ENCODE results near the gene LINC01488. TPM values are rescaled to one million over a fixed set of nuclear protein-coding genes. Genes with fewer than 3 reads are reported as not detected.

Gene LINC01488
- total RNA-seq, 1 donor from 2014 or later = not detected

GRCh38 chr11:69495441-69496201 lies 14.2 kb downstream of the LINC01488 start:
- H3K9me3 Mint-ChIP-seq (ENCODE audit: unreplicated experiment) = peaks cover 7% of the 10 kb centered on the region
- peaks cover 31% of the 10 kb centered on the region for H3K27me3 Mint-ChIP-seq (ENCODE audit: low read depth, unreplicated experiment)
- H3K27ac ChIP-seq (ENCODE audit: low read depth, low read length) = no peak overlapping the region
- no peaks in the 10 kb centered on the region for H3K36me3 ChIP-seq (ENCODE audit: insufficient read depth, low read length)
- H3K9ac ChIP-seq (ENCODE audit: low read length) = no peak overlapping the region
- H3K36me3 Mint-ChIP-seq (ENCODE audit: low read depth, unreplicated experiment) = peaks cover 3% of the 10 kb centered on the region
- H3K9me3 ChIP-seq (ENCODE audit: insufficient read depth, low read depth, low read length) = no peaks in the 10 kb centered on the region
- peaks cover 24% of the 10 kb centered on the region for H3K4me1 ChIP-seq (ENCODE audit: insufficient read depth, low read length)
- no peak overlapping the region for H2AFZ ChIP-seq (ENCODE audit: low read depth, low read length)
- no peak overlapping the region for H3K4me2 ChIP-seq (ENCODE audit: low read length)
- FAIRE-seq (no peak), DNase-seq (ENCODE audit: low read depth) (no peak)
- no peak overlapping the region for H3K27ac Mint-ChIP-seq (ENCODE audit: unreplicated experiment)
- H3K4me1 Mint-ChIP-seq (ENCODE audit: low read depth, unreplicated experiment) = peaks cover 14% of the 10 kb centered on the region
- peaks cover 2% of the 10 kb centered on the region for H3K27me3 ChIP-seq (ENCODE audit: insufficient read depth, low read length)
- H3K79me2 ChIP-seq (ENCODE audit: insufficient read depth, low read length) = no peaks in the 10 kb centered on the region
- no peak overlapping the region for H3K4me3 Mint-ChIP-seq (ENCODE audit: unreplicated experiment)
- no peak overlapping the region for H3K4me3 ChIP-seq (ENCODE audit: insufficient read depth, low read depth, low read length)
- no peaks in the 10 kb centered on the region for H4K20me1 ChIP-seq (ENCODE audit: insufficient read depth, low read length)
- TF ChIP-seq EZH2 (IDR thresholded peaks at IDR 0.05; ENCODE audit: insufficient read depth, low read length) = no peak
- no peak for TF ChIP-seq CTCF (IDR thresholded peaks at IDR 0.05; ENCODE audit: insufficient read depth, low read depth, low read length)

GRCh38 chr11:69496202-69496557 lies 14.7 kb downstream of the LINC01488 start:
- DNase-seq (ENCODE audit: low read depth) (no peak), FAIRE-seq (no peak)
- peaks cover 32% of the 10 kb centered on the region for H3K27me3 Mint-ChIP-seq (ENCODE audit: low read depth, unreplicated experiment)
- Histone ChIP-seq H3K4me3 (ENCODE audit: insufficient read depth, low read depth, low read length) (no peak overlapping the region), H3K9ac (ENCODE audit: low read length) (peak overlapping the region; percentile 69), H2AFZ (ENCODE audit: low read depth, low read length) (no peak overlapping the region), H3K36me3 (ENCODE audit: insufficient read depth, low read length) (no peaks in the 10 kb centered on the region), H3K9me3 (ENCODE audit: insufficient read depth, low read depth, low read length) (no peaks in the 10 kb centered on the region), H3K79me2 (ENCODE audit: insufficient read depth, low read length) (no peaks in the 10 kb centered on the region), H3K27ac (ENCODE audit: low read depth, low read length) (no peak overlapping the region), H3K27me3 (ENCODE audit: insufficient read depth, low read length) (peaks cover 2% of the 10 kb centered on the region), H3K4me2 (ENCODE audit: low read length) (no peak overlapping the region), H3K4me1 (ENCODE audit: insufficient read depth, low read length) (peaks cover 24% of the 10 kb centered on the region), H4K20me1 (ENCODE audit: insufficient read depth, low read length) (no peaks in the 10 kb centered on the region)
- no peak overlapping the region for H3K4me3 Mint-ChIP-seq (ENCODE audit: unreplicated experiment)
- peaks cover 7% of the 10 kb centered on the region for H3K9me3 Mint-ChIP-seq (ENCODE audit: unreplicated experiment)
- peaks cover 14% of the 10 kb centered on the region for H3K4me1 Mint-ChIP-seq (ENCODE audit: low read depth, unreplicated experiment)
- no peak overlapping the region for H3K27ac Mint-ChIP-seq (ENCODE audit: unreplicated experiment)
- no peak for TF ChIP-seq CTCF (IDR thresholded peaks at IDR 0.05; ENCODE audit: insufficient read depth, low read depth, low read length)
- no peak for TF ChIP-seq EZH2 (IDR thresholded peaks at IDR 0.05; ENCODE audit: insufficient read depth, low read length)
- peaks cover 3% of the 10 kb centered on the region for H3K36me3 Mint-ChIP-seq (ENCODE audit: low read depth, unreplicated experiment)

- Histone ChIP-seq H3K4me1 (ENCODE audit: insufficient read depth, low read length) (peaks cover 24% of the 10 kb centered on the region), H4K20me1 (ENCODE audit: insufficient read depth, low read length) (no peaks in the 10 kb centered on the region), H3K4me2 (ENCODE audit: low read length) (peak overlapping the region; percentile 71), H3K27ac (ENCODE audit: low read depth, low read length) (peak overlapping the region; percentile 79), H3K4me3 (ENCODE audit: insufficient read depth, low read depth, low read length) (no peak overlapping the region), H3K27me3 (ENCODE audit: insufficient read depth, low read length) (peaks cover 2% of the 10 kb centered on the region), H2AFZ (ENCODE audit: low read depth, low read length) (no peak overlapping the region), H3K36me3 (ENCODE audit: insufficient read depth, low read length) (no peaks in the 10 kb centered on the region), H3K9ac (ENCODE audit: low read length) (peak overlapping the region; percentile 69), H3K79me2 (ENCODE audit: insufficient read depth, low read length) (no peaks in the 10 kb centered on the region), H3K9me3 (ENCODE audit: insufficient read depth, low read depth, low read length) (no peaks in the 10 kb centered on the region)
- no peak overlapping the region for H3K27ac Mint-ChIP-seq (ENCODE audit: unreplicated experiment)
- H3K4me3 Mint-ChIP-seq (ENCODE audit: unreplicated experiment) = no peak overlapping the region
- peaks cover 26% of the 10 kb centered on the region for H3K27me3 Mint-ChIP-seq (ENCODE audit: low read depth, unreplicated experiment)
- no peak for TF ChIP-seq EZH2 (IDR thresholded peaks at IDR 0.05; ENCODE audit: insufficient read depth, low read length)
- no peak for TF ChIP-seq CTCF (IDR thresholded peaks at IDR 0.05; ENCODE audit: insufficient read depth, low read depth, low read length)
- no peak for FAIRE-seq
- H3K9me3 Mint-ChIP-seq (ENCODE audit: unreplicated experiment) = peaks cover 5% of the 10 kb centered on the region
- no peaks in the 10 kb centered on the region for H3K36me3 Mint-ChIP-seq (ENCODE audit: low read depth, unreplicated experiment)
- H3K4me1 Mint-ChIP-seq (ENCODE audit: low read depth, unreplicated experiment) = peaks cover 12% of the 10 kb centered on the region
- no peak for DNase-seq (ENCODE audit: low read depth)
Measured at GRCh38 chr11:69496631-69497220, 15.3 kb downstream of the LINC01488 start.
